DMS153 treated with DMSO at 0.1 percent for 48 hours (cell line): ENCODE data around the gene CCDC124.
"Not testable (repeated sequence)": the region's sequence is repeated elsewhere in the genome, so short reads cannot be mapped to it uniquely, and the experiment has no call there.

Source experiments
- DNase-seq: peaks from one replicate; lab custom pipeline; 2025; ENCODE audit not compliant: unreplicated experiment; lab: John Stamatoyannopoulos, UW

CCDC124 gene

GRCh38 chr19:17977488-17977887 lies 44.7 kb downstream of the CCDC124 start:
- no peak for DNase-seq

- no peak for DNase-seq
Observed at GRCh38 chr19:17981611-17982010, 48.8 kb downstream of the CCDC124 start.

- DNase-seq = no peak
Observed at GRCh38 chr19:17982430-17982829, 49.6 kb downstream of the CCDC124 start.

GRCh38 chr19:17985037-17985818 lies 52.4 kb downstream of the CCDC124 start:
- no peak for DNase-seq

GRCh38 chr19:17986569-17986968 lies 53.8 kb downstream of the CCDC124 start:
- DNase-seq = not testable (repeated sequence)

GRCh38 chr19:17988161-17988560 lies 55.3 kb downstream of the CCDC124 start:
- no peak for DNase-seq

- no peak for DNase-seq
Observed at GRCh38 chr19:17989425-17990094, 56.7 kb downstream of the CCDC124 start.

GRCh38 chr19:17993076-17993813 lies 60.4 kb downstream of the CCDC124 start:
- no peak for DNase-seq
